Measurements from ENCODE around the gene CAMK2N1. TPM values are rescaled to one million over a fixed set of nuclear protein-coding genes. Genes with fewer than 3 reads are reported as not detected.
A peak's percentile ranks its signal among the peaks of the same experiment; 100 is the strongest.

The CAMK2N1 gene
- polyA plus RNA-seq, 2 of the 4 experiments (the other 2 are of a cell fraction) = 49.7 to 56.4 TPM

GRCh38 chr1:20474996-20475395 lies 11.0 kb downstream of the CAMK2N1 start:
- POLR2A ChIA-PET = no interaction called here
- H3K4me3 ChIP-seq = 0 out of 3 replicates have a peak overlapping the region, but pooled peaks have one; percentile 6
- TF ChIP-seq PBX3 (IDR thresholded peaks at IDR 0.05) (no peak), SMC3 (IDR thresholded peaks at IDR 0.05) (no peak), ZNF302 (CRISPR knock-in tag; IDR thresholded peaks at IDR 0.05) (no peak), MYC (IDR thresholded peaks at IDR 0.05; ENCODE audit: borderline replicate concordance, low read length) (no peak), CBX2 (IDR thresholded peaks at IDR 0.05; ENCODE audit: borderline replicate concordance, low read depth) (no peak), HOXA7 (CRISPR knock-in tag; IDR thresholded peaks at IDR 0.05) (no peak), RAD21 (conservative IDR thresholded peaks at IDR 0.05 in 1 of 2, IDR thresholded peaks at IDR 0.05 in 1 of 2) (no peak), JUN (IDR thresholded peaks at IDR 0.05) (0 out of 5 replicates have a peak, but pooled peaks of 1 of the 2 experiments have one; percentile 15), CEBPB (IDR thresholded peaks at IDR 0.05) (no peak), FOSL2 (IDR thresholded peaks at IDR 0.05) (no peak), FOSL2 (CRISPR knock-in tag; IDR thresholded peaks at IDR 0.05) (peak; percentile 35), PHF8 (IDR thresholded peaks at IDR 0.05; ENCODE audit: borderline replicate concordance, low read depth) (no peak), BCL3 (IDR thresholded peaks at IDR 0.05) (no peak), HES2 (IDR thresholded peaks at IDR 0.05) (no peak), HDAC2 (IDR thresholded peaks at IDR 0.05) (no peak), TP53 (CRISPR knock-in tag; IDR thresholded peaks at IDR 0.05) (no peak), ZC3H11A (IDR thresholded peaks at IDR 0.05) (no peak), EHF (CRISPR knock-in tag; IDR thresholded peaks at IDR 0.05) (no peak), EP300 (IDR thresholded peaks at IDR 0.05) (no peak), MAZ (IDR thresholded peaks at IDR 0.05; ENCODE audit: borderline replicate concordance, low read depth, low read length) (no peak), MAFK (IDR thresholded peaks at IDR 0.05; ENCODE audit: partially characterized antibody) (no peak), NR3C1 (IDR thresholded peaks at IDR 0.05) (no peak), JUNB (IDR thresholded peaks at IDR 0.05) (0 out of 2 replicates have a peak, but pooled peaks have one; percentile 25), ZSCAN20 (CRISPR knock-in tag; IDR thresholded peaks at IDR 0.05) (no peak)
- CTCF ChIA-PET = interaction anchor here (2.7 kb wide), 1 partner anchor 18 kb away, joined by 15 read pairs; no protein-coding TSS in a partner anchor
- peak overlapping the region; percentile 86 for H3K4me2 ChIP-seq
- peak overlapping the region; percentile 98 to 99 for H3K27ac ChIP-seq
- 16% methylated on average over 5 of the region's 7 CpGs for WGBS (ENCODE audit: missing lambda C conversion rate)
- FAIRE-seq (no peak), ATAC-seq (peak in 1 of 2 experiments; percentile 2; a peak in 1 of 6 replicates), DNase-seq (ENCODE audit: low read depth in 1 of 2, low spot score in 1 of 2) (peak in 1 of 2 experiments; percentile 41)
- H3K4me1 ChIP-seq = peaks cover 80% of the 10 kb centered on the region
- H3K9me3 ChIP-seq = no peaks in the 10 kb centered on the region

GRCh38 chr1:20474333-20474975 lies 11.6 kb downstream of the CAMK2N1 start:
- ATAC-seq (peak; percentile 44 to 56; a peak in 4 of 6 replicates), DNase-seq (ENCODE audit: low read depth in 1 of 2, low spot score in 1 of 2) (peak in 1 of 2 experiments; percentile 45), FAIRE-seq (no peak)
- CTCF ChIA-PET = interaction anchor here (1.5 to 2.7 kb wide), 2 partner anchors 9 to 19 kb away, joined by 7 to 15 read pairs; no protein-coding TSS in a partner anchor
- Histone ChIP-seq H3K4me1 (peaks cover 74% of the 10 kb centered on the region), H3K4me2 (peak overlapping the region; percentile 86), H3K27ac (peak overlapping the region; percentile 98 to 99), H3K9me3 (no peaks in the 10 kb centered on the region), H3K4me3 (0 out of 3 replicates have a peak overlapping the region, but pooled peaks have one; percentile 6)
- POLR2A ChIA-PET = interaction anchor here (2.0 kb wide), 1 partner anchor 10 kb away, joined by 21 read pairs; the partner anchor contains the start of gene CAMK2N1
- TF ChIP-seq KDM1A (IDR thresholded peaks at IDR 0.05; ENCODE audit: low read depth) (peak; percentile 57; the same call in 1 of the 2 replicates), TP53 (CRISPR knock-in tag; IDR thresholded peaks at IDR 0.05) (no peak), SMC3 (IDR thresholded peaks at IDR 0.05) (no peak)
- WGBS (ENCODE audit: missing lambda C conversion rate) = 41% methylated on average over 2 of the region's 2 CpGs

Data from A549 (cell line).